HL-60 (cell line): ENCODE measurements around the gene ITPR3.
A peak's percentile ranks its signal among the peaks of the same experiment; 100 is the strongest.

Source experiments
- DNase-seq, 2 experiments: peaks; one replicate each; pipeline ENCODE4 v3.0.0-alpha.2; 2010 to 2020; ENCODE audit warnings: low read depth in 1 of 2, low spot score in 1 of 2
- H3K27ac ChIP-seq: fragments of 250-450 bp; sonication (Bioruptor Pico); replicated peaks from 2 replicates; pipeline ENCODE4 v1.5.1; 2020; ENCODE audit warnings: mild to moderate bottlenecking, moderate library complexity
- H3K27me3 ChIP-seq: fragments of 250-450 bp; sonication (Bioruptor Pico); 2 replicates; pipeline ENCODE4 v1.5.1; 2021; ENCODE audit warnings: mild to moderate bottlenecking, moderate library complexity; ENCODE audit not compliant: insufficient read depth, poor library complexity, severe bottlenecking
- H3K4me3 ChIP-seq: replicated peaks from 2 replicates; pipeline ENCODE4 v1.5.1; 2011; ENCODE audit warnings: mild to moderate bottlenecking, control low read depth, low read length; ENCODE audit not compliant: insufficient read depth
- CTCF ChIP-seq: IDR thresholded peaks from one replicate; pipeline ENCODE4 v1.5.1; 2011; ENCODE audit warnings: low read length, control low read depth, inconsistent platforms; ENCODE audit not compliant: insufficient read depth
- GABPA ChIP-seq: IDR thresholded peaks from 2 replicates; pipeline ENCODE4 v1.6.1; 2012; ENCODE audit warnings: low read depth
- POLR2AphosphoS5 ChIP-seq: IDR thresholded peaks from 2 replicates; pipeline ENCODE4 v1.6.1; 2012; ENCODE audit warnings: low read depth
- REST ChIP-seq: IDR thresholded peaks from 2 replicates; pipeline ENCODE4 v1.6.1; 2012; ENCODE audit warnings: low read depth; ENCODE audit not compliant: insufficient replicate concordance
- SPI1 ChIP-seq: IDR thresholded peaks from 2 replicates; pipeline ENCODE4 v1.6.1; 2012; ENCODE audit warnings: low read depth, mild to moderate bottlenecking, borderline replicate concordance

ITPR3 gene

GRCh38 chr6:33700391-33701050, 79.4 kb downstream of the ITPR3 start:
- Histone ChIP-seq H3K4me3 (no peak overlapping the region), H3K27ac (no peak overlapping the region), H3K27me3 (no peaks in the 10 kb centered on the region)
- TF ChIP-seq CTCF (peak; percentile 57), POLR2AphosphoS5 (no peak), REST (no peak), SPI1 (no peak)
- peak in 1 of 2 experiments; percentile 67 for DNase-seq

GRCh38 chr6:33702345-33702977, 81.3 kb downstream of the ITPR3 start:
- Histone ChIP-seq H3K4me3 (no peak overlapping the region), H3K27ac (no peak overlapping the region), H3K27me3 (no peaks in the 10 kb centered on the region)
- peak in 1 of 2 experiments; percentile 44 for DNase-seq
- TF ChIP-seq POLR2AphosphoS5 (no peak), CTCF (peak; percentile 31)

- Histone ChIP-seq H3K27ac (no peak overlapping the region), H3K4me3 (no peak overlapping the region), H3K27me3 (no peaks in the 10 kb centered on the region)
- DNase-seq, result no peak
- TF ChIP-seq GABPA, result no peak
- TF ChIP-seq POLR2AphosphoS5, result no peak
- TF ChIP-seq SPI1, result no peak
- TF ChIP-seq CTCF, result no peak
- TF ChIP-seq REST, result no peak
Measured at GRCh38 chr6:33704215-33705066, 83.3 kb downstream of the ITPR3 start.
